Measurements from ENCODE around the gene TNFRSF25.
"Not testable (repeated sequence)": the region's sequence is repeated elsewhere in the genome, so short reads cannot be mapped to it uniquely, and the experiment has no call there.

The TNFRSF25 gene

DNA sequence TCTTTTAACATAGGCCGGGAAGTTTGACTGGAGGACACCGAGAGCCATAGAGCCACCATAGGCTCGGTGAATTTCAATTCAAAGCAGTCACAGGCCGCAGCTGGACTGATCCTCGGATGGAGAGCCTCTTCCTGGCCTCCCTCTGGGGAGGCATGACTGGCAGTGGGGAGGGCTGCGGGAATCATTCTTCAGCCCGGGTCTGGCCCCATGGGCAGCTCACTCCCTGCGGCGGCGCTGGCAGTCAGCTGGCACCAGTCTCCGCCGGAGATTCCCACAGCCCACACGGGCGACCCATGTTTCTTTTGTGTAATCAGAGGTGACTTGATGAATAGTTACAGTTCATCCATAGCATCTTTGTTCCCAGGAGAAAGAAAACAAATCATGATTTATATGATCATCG, 30.8 kb downstream of the TNFRSF25 start:
- DNase-seq, result no peak

DNA sequence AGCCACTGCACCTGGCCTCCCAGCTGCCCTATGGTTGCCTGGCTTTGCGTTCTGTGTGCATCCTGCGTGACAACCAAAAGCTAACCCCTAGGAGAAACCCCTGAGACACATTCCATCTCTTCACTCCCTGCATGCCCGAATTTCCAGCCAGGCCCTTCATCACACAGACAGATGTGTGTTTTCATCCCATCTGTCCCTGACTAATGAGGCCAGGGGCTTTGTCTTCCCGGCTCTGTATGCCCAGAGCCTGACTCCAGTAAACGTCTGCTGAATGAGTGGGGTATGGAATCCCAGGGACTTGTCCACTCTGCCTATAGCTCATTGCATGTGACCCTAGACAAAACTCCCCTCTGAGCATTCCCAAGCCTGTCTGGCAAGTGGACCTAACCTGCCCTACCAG, 31.8 kb downstream of the TNFRSF25 start:
- no peak for DNase-seq

DNA sequence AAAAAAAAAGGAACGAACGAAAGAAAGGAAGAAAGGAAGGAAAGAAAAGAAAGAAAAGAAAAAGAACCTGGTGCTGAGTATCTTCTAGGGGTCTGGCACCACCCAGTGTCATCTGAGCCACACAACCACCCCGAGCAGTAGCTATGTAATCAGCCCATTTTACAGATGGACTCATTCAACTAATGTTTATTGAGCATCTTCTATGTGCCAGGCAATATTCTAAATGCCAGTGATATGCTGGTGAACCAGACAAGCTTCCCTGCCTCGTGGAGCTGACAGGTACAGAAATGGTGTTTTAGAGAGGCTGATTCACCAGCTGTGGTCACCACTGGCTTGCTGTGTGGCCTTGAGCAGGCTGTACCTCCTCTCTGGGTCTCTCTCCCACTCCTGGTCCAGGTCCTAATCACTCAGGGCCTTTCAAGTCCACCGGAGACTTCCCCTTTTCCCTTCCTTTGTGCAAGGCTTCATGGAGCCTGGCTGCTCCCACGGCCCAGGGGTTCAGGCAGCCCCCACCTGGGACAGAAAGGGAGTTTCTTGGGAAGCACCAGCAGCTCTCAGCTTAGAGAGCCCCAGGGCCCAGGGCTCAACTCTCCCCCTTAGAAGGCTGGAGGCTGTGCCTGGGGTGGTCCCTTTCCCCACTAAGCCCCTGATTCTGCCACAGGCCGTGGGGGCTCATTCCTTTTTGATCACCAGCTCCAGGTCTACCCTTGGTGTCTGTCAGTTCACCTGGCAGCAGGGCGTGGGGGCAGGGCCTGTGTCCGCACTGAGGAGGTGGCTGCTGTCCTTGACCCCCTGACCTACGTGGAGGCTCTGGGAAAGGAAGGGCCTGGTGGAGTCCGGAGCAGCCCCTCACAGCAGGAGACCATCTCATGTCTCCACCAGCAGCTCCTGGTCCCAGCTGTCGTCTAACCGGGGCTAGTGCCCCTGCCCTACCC, 34.1 kb downstream of the TNFRSF25 start:
- not testable (repeated sequence) for DNase-seq

DNA sequence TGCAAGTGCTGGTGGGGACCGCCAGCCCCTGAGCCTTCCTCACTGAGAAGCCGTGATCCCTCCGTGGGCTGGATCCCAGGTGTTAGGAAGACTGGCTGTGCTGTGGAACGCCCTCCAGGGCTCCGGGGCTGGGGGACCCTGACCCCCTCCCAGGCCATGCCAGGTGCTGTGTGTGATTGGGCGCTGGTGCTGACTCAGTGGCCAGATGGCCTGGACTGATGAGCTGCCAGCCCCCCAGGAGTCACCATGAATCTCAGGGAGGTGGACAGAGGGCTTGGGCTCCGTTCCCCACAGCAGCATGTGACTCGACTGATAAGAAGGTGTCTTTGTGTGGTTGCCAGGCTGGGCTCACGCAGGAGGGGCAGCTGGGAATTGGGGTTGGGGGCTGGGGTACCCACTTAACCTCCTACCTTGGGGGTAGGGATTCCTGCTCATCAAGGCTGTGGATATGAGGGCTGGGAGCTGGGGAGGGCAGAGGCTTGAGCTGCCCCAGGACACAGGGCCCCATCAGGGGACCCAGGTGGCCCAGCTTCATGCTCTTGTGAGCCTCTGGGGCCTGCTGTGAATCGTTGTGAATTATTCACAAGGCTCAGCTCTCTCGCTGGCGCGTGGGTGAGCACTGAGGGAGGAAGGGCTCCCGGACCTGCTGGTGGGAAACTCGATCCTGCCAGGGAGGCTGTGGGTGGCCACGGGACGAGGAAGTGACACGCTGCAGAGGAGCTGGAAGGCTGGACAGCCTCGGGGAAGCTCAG, 36.1 kb downstream of the TNFRSF25 start:
- DNase-seq, result not testable (repeated sequence)

DNA sequence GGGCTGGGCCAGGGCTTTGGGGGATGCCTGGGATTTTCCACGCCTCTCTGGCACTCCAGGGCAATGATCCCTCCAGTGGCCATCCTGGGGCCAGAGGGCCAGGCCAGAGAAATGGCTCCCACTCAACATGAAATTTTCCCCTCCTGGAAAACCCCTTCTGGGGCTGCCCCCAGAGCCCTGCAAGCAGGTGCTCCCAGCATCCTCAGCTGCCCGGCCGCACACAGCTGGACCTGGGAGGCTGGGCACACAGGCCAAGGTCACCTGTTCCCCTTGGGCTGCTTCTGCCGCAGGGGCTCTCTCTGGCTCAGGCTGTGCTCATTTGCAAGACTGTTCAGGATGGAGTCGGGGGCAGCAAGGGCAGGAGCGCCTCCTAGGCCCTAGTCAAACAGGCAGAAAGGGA, 37.5 kb downstream of the TNFRSF25 start:
- DNase-seq, result not testable (repeated sequence)

DNA sequence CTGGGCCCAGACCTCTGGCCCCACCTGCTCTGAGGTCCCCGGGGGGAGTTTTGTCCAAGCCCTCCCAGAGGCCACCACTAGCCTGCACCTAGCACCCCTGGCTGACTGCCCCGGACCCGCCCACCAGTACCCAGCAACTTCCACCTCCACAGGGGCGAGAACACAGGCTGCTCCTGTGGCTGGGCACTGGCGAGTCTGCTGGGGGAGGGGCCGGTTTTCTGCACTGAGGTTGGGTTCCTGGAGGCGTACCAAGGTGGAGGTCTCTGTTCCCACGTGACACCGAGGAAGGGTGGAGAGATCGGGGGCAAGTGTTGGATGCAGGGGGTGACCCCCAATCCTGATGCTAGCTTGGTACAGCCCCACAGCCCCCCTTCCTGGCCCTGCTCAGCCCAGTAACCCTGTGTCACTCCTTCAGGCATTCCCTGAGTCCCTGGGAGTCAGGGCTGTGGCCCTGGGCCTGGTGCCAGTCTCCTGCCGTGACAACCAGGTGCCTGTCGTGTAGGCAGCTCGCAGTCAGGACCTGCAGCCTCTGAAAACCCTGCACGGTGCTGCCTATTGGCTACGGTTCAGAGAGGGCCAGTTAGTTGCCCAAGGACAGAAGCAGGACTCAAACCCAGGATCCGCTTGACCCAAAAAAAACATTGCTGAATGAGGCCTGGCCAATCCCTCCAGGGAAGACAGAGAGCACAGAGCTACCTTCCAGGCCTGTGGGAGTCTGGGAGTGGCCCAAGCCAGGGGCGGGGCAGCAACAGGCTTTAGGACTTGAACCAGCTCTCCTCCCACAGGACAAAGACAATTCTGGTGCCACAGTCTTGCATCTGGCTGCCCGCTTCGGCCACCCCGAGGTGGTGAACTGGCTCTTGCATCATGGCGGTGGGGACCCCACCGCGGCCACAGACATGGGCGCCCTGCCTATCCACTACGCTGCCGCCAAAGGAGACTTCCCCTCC, 38.3 kb downstream of the TNFRSF25 start:
- no peak for DNase-seq

DNA sequence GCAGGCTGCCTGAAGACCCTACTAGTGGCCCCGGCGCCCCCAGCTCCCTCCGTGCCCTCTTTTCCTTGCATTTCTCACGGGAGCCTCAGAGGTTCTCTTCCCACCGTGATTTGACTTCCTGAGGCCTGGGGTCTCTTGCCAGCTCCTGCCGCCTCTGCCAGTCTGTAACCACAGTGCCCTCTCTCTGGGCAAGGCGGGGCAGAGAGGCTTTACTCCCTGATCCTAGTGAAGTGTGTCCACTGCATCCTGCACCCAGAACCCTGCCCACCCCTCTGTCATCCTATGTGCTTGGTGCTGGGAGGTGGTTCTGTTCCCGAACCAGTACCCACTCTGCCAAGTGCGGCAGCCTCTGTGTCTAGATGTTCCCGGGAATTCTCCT, 39.0 kb downstream of the TNFRSF25 start:
- DNase-seq, result no peak

DNA sequence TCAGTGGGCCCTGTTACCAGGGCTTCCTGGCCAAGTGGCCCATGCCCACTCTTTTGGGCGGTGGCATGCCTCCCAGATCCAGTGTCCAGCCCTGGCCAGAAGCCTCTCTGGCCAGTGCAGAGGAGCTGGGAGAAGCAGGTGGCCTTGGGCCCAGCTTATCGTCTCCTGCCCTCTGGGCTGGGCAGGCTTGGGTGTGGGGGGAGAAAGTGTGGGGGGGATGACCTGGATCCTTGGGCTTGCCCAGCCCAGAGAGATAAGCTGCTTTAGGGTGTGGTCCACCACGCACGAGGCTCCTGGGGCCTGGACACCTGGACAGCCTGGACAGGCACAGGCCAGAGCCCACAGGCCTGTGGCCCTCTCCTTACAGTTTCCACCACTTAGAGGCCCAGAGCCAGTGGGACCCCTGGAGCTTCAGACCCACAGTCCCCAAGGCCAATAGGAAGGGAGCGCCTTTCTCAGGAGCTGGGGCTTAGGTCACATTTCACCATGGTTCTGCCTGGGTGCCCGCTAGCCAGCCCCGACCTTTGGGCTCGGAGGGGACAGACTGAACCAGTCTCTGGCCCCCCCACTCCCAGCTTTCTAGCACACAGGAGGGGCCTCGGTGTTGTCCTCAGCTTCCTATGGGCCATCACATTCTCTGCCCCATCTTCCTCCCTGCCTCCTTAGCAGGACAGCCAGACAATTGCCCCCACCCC, 39.5 kb downstream of the TNFRSF25 start:
- DNase-seq, result no peak

DNA sequence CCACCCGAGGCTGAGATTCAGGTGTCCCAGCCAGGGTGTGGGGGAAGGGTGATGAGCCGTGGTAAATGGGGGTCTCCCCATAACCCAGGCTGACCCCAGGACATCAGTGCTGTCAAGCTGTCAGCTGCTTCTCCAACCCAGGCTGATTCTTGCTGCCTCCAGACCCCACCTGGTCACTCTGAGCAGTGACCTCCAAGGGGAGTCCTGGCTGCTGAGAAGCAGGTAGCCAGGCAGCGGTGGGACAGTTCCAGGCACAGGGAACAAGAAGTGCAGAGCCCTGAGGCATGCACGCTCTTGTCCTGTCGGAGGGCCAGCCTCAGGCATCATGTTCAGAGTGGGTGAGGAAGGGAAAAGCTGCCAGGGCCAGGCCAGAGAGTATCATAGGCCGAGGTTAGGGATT, 40.3 kb downstream of the TNFRSF25 start:
- no peak for DNase-seq

DNA sequence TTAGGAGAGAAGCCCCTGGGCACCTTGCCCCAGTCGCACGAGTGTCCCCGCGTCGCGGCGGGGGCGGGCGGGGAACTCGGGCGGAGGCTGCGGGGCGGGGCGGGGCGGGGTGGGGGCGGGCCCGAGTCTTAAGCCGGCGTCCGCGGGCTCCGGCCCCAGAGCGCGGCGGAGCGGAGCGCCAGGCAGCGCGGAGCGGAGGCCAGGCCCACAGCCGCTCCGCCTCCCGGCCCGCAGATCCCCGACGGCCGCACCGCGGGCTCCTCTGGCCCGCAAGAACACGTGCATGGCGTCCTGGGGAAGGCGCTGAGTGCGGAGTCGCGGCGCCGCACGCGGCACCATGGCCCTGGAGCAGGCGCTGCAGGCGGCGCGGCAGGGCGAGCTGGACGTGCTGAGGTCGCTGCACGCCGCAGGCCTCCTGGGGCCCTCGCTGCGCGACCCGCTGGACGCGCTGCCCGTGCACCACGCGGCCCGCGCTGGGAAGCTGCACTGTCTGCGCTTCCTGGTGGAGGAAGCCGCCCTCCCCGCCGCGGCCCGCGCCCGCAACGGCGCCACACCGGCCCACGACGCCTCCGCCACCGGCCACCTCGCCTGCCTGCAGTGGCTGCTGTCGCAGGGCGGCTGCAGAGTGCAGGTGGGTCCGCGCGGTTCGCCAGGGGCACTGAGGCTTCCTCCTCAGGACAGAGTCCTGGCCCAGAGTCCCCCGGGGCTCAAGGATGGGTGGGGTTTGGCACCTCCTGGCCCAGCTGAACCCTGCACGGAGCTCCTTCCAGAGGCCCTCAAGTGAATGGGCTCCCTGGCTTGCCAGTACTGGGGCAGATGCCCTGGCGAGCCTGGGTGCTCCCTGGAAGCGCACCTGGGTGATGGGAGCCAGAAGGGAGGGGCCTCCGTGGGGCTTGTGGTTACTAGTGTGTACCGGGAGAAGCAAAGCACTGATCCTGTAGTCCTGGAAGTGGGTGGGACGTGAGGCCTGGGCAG, 41.1 kb downstream of the TNFRSF25 start, which contains the start of gene ESPN:
Gene ESPN, plus strand, starts transcription at position 158 of the 975 bp plus-strand sequence. Its CDS starts 180 bp downstream, at position 338.
- DNase-seq, result no peak

DNA sequence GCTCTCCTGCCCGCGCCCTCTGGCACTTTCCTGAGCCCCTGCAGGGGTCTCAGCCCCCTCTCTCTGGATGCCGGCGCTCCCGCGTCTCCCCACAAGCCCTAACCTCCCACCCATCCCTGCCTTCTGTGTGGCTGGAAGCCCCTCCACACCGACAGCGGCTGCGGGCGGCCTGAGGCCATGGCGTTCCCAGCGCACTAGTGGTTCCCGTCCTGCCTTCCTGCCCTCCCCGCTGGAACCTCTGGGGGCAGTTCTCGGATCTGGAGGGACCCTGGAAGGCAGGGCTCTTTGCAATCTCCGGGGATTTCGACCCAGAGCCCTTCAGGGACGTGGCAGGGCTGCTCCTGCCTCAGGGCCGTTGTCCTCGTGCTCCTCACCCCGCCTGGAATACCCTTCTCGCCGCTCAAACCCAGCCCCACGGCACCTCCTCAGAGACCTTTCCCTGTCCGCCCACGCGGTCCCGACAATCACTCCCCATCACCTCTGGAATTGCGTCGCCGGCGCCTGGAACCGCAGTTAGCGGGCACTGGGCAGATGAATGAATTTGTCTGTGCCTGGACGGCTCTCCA, 41.9 kb downstream of the TNFRSF25 start:
- DNase-seq, result no peak

DNA sequence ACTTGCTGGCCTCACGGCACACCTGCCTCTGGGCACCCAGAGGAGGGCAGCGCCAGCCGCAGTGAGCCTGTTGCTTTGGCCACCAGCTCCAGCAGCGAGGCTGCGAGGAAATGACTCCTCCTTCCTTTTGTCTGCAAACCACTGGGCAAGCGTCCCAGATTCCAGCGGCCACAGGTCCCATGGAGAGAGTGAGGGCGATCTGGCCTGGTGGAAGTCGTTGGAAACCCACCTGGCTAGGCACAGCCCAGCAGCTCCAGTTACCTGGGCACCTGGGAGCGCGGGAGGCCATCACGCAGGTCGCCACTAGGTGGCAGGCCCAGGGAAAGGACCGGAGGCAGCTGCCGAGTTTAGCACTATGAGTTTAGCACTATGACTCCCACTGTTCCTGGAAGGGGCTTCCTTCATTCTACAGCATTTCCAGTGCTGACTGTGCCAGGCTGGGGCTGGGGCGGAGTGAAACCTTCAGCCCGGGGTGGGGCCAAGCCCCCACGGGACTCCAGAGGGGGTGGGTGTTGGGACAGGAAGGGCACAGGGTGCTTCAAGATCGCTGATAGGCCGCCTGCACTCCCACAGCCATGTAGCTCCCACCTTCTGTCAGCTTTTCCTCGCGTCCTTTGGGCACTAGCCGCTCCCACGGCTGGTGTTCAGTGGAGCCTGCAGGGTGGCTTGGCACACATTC, 42.5 kb downstream of the TNFRSF25 start:
- DNase-seq, result peak; percentile 11

DNA sequence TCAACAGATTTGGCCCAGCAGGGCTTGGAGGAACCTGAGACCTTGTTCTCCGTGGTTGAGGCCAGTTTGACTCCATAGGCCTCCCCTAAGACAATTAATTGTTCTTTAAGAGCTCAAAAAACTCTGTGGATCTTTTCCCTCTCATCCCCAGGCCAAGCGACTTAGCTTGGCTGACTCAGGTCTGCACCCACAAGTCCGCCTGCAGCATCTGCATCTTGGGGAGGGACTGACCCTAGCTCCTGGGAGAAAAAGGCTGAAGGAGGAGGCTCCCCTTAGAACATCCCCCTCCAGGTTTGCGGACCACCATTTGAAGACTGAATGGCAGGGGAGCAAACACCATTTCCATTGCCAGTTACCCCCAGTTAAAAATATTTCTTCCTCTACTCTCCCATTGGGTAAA, 44.7 kb downstream of the TNFRSF25 start:
- DNase-seq, result no peak

DNA sequence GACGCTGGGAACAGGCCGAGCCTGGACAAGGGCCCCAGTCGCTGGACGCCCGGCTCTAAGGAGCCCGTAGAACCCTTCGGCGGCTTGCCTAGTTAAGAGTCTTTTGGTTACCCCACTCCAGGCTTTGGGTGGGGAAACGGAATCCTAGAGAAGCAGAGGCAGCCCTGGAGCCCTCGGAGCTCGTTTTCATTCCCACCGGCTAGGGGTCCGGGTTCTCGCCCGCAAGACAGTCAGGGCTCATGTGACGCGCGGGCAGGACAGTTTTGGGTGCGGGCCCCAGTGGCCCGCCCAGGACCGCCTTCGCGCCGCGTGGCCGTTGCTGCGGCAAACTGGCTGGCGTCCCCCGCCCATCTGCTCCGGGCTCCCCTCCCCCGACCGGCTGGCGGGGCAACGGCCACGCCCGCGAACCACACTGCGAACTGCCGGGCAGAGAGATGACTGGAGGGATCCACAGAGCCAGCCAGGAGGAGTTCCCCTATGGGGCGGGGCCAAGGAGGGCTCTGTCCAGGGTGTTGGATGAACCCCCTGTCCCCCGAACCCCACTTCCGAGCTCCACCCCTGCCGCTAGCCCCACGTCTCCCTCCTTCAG, 45.4 kb downstream of the TNFRSF25 start:
- no peak for DNase-seq

DNA sequence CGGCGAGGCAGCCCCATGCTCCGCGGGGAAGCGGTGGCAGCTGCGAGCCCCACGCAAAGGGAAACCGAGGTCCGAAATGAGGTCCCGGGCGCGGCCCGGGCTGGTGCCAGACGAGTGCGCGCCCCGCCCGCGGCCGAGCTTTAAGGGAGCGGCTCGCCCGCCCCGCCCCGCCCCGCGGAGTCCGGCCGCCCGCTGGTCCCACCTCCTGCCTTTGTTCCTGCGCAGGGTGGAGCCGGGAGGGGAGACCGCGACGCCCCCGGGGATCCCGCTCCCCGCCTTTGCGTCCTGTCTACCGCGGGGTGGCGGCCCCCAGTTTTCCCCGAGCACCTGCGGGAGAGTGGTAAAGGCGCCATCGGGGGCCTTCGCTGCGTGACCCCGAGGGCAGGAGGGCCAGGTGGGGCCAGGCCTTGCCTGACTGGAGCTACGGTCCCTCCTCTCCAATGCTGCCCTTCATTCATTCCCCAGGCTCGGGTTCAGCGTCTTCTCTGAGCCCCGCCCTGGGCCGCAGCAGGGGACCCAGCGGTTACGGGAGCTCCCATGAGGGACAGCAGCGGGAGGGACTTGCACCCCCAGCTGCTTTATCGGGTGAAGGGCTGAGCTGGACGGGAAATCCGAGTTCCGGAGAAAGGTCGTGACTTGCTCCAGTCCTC, 46.0 kb downstream of the TNFRSF25 start, which contains the start of gene HES2:
Gene HES2, minus strand, starts transcription at position 116 of the 650 bp plus-strand sequence. Its CDS starts 99 bp downstream, at position 17.
- DNase-seq, result no peak

DNA sequence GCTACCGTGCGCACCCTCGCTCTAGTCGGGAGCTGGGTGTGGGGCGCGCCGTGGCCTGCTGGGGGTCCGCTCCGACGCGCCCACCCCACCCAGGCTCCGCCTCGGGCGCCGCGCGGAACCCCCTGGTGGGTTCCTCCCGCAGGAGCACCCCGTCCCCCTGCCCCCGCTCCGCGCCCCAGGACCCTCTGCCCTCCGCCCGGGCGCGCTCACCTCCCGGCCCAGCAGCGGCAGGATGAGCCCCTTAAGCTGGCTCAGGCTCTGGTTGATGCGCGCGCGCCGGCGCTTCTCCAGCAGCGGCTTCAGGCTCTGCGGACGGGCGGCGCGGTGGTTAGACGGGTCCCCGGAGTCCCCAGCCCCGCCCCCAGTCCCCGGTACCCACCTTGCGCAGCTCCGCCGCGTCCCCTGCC, 46.6 kb downstream of the TNFRSF25 start:
- DNase-seq, result no peak

DNA sequence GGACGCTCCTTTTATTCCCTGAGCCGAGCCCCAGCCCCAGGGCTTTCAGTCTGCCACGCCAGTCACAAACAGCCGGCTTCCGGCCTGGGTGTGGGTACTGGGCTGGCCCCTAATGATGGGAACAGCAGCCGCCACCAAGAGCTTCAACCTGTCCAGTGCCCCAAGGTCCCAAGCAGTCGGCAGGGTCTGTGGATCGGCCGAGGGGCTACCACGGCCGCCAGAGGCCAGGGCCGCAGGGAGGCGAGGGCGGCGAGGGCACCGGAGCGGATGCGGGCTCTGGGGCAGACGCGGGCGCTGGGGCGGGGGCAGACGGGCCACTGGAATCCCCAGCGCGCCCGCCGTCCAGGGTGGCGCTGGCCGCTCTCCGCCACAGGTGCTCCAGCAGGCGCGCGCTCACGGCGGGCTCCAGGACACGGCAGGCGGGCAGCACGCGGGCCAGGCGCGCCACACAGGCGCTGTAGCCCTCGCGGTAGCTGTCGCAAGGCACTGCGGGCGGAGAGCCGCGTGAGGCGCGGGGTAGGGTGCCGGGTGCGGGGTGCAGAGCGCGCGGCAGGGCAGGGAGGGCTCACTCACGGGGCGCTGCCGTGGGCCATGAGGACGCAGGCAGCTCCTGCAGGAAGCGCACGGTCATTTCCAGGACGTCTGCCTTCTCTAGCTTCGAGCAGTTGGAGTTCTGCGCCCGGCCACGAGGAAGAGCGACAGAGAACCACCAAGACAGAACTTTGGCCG, 47.1 kb downstream of the TNFRSF25 start:
- no peak for DNase-seq
